GM12878 (cell line): ENCODE measurements around the gene KIAA1671. TPM values are rescaled to one million over a fixed set of nuclear protein-coding genes. Genes with fewer than 3 reads are reported as not detected.

ENCODE experiments used
- ATAC-seq: fragments of 200-7000 bp; cut with Tn5 transposase; 3 replicates; pipeline ENCODE4 v1.9.1; 2020; ENCODE audit warnings: mild to moderate bottlenecking, moderate library complexity
- BruUV-seq: library from RNA; stranded (reverse); fragments of 400-500 nt; replicated peaks from 2 replicates; lab custom pipeline; 2021; lab: Mats Ljungman, UMichigan
- CTCF ChIA-PET: fragments of 300-600 bp; sonication (Branson Sonifier 250); formaldehyde crosslinking; extraction: SDS; loops from one replicate; lab custom pipeline; 2021; ENCODE audit warnings: inconsistent platforms; lab: Yijun Ruan, JAX
- POLR2A ChIA-PET: fragments of 350-600 bp; formaldehyde crosslinking; extraction: SDS; loops from one replicate; lab custom pipeline; 2021; ENCODE audit warnings: inconsistent platforms; lab: Charles Lee
- RAD21 ChIA-PET: fragments of 300-600 bp; sonication (Branson Sonifier 250); formaldehyde crosslinking; loops from one replicate; lab custom pipeline; 2023; ENCODE audit warnings: antibody characterized with exemption; ENCODE audit not compliant: unreplicated experiment; lab: Charles Lee
- SMC1A ChIA-PET: fragments of 300-600 bp; sonication (Branson Sonifier 250); formaldehyde crosslinking; loops from one replicate; lab custom pipeline; 2023; ENCODE audit not compliant: unreplicated experiment, uncharacterized antibody; lab: Charles Lee
- DNase-seq: peaks from one replicate; pipeline ENCODE4 v3.0.0-alpha.2; 2011; ENCODE audit warnings: low read depth, low spot score
- FAIRE-seq: peaks from 3 replicates; lab custom pipeline; 2011; peaks lifted over from hg19 to GRCh38; lab: Jason Lieb, UNC
- H2AFZ ChIP-seq: 2 replicates; pipeline ENCODE4 v1.6.0; 2011; ENCODE audit warnings: low read depth, low read length, control low read depth; ENCODE audit not compliant: control insufficient read depth
- H3K27ac ChIP-seq: 2 replicates; pipeline ENCODE4 v1.5.1; 2011; ENCODE audit warnings: control low read depth; ENCODE audit not compliant: control insufficient read depth, insufficient read depth
- H3K27me3 ChIP-seq, 2 experiments: replicated peaks in 1 of 2; 2 replicates each; pipeline versions ENCODE4 v1.6.0 to v1.6.1; 2011; ENCODE audit warnings: low read length in 1 of 2; ENCODE audit not compliant: control insufficient read depth in 2 of 2, insufficient read depth in 2 of 2
- H3K36me3 ChIP-seq, 2 experiments: 2 replicates each; pipeline ENCODE4 v1.5.1; 2011; ENCODE audit warnings: low read length in 1 of 2; ENCODE audit not compliant: control insufficient read depth in 2 of 2, insufficient read depth in 2 of 2
- H3K4me1 ChIP-seq: 2 replicates; pipeline ENCODE4 v1.6.1; 2011; ENCODE audit warnings: mild to moderate bottlenecking, low read length, moderate library complexity, mixed read lengths; ENCODE audit not compliant: control insufficient read depth, insufficient read depth
- H3K4me2 ChIP-seq: 2 replicates; pipeline ENCODE4 v1.6.0; 2011; ENCODE audit warnings: control low read depth; ENCODE audit not compliant: control insufficient read depth, insufficient read depth
- H3K4me3 ChIP-seq: fragments of 200-600 bp; sonication (generic); 2 replicates; pipeline ENCODE4 v1.5.1; 2016
- H3K79me2 ChIP-seq: 2 replicates; pipeline ENCODE4 v1.6.0; 2011; ENCODE audit warnings: low read length; ENCODE audit not compliant: control insufficient read depth, insufficient read depth
- H3K9ac ChIP-seq: 2 replicates; pipeline ENCODE4 v1.8.0; 2011; ENCODE audit warnings: low read length, control low read depth, mixed read lengths; ENCODE audit not compliant: control insufficient read depth, insufficient read depth
- H3K9me3 ChIP-seq: replicated peaks from 3 replicates; pipeline ENCODE4 v1.5.1; 2011; ENCODE audit warnings: mild to moderate bottlenecking, low read length; ENCODE audit not compliant: control insufficient read depth, insufficient read depth
- H4K20me1 ChIP-seq: 2 replicates; pipeline ENCODE4 v1.6.0; 2011; ENCODE audit not compliant: control insufficient read depth, insufficient read depth
- FOXM1 ChIP-seq: IDR thresholded peaks from 2 replicates; pipeline ENCODE4 v1.6.1; 2012; ENCODE audit warnings: low read depth, mild to moderate bottlenecking, inconsistent platforms, low read length, moderate library complexity
- MEF2B ChIP-seq: fragments of 450-650 bp; IDR thresholded peaks from 2 replicates; pipeline ENCODE4 v1.6.1; 2018; ENCODE audit warnings: mild to moderate bottlenecking, moderate library complexity; ENCODE audit not compliant: partially characterized antibody, poor library complexity, severe bottlenecking
- MTA3 ChIP-seq: IDR thresholded peaks from 2 replicates; pipeline ENCODE4 v1.6.1; 2012; ENCODE audit warnings: low read length, inconsistent platforms, borderline replicate concordance
- MYB ChIP-seq: fragments of 150-350 bp; IDR thresholded peaks from 2 replicates; pipeline ENCODE4 v1.6.1; 2014; ENCODE audit warnings: mild to moderate bottlenecking, low read depth, low read length, borderline replicate concordance
- NR2F1 ChIP-seq: fragments of 450-650 bp; conservative IDR thresholded peaks from 2 replicates; pipeline ENCODE4 v1.6.1; 2017; ENCODE audit warnings: mild to moderate bottlenecking
- NRF1 ChIP-seq: conservative IDR thresholded peaks from 2 replicates; pipeline ENCODE4 v1.6.1; 2011; ENCODE audit warnings: mild to moderate bottlenecking, low read depth, low read length, improper control_type of control experiment
- ZSCAN29 ChIP-seq: fragments of 450-650 bp; IDR thresholded peaks from 2 replicates; pipeline ENCODE4 v1.6.1; 2017; ENCODE audit warnings: mild to moderate bottlenecking, moderate library complexity
- WGBS: methylation state at CpG from one replicate; pipeline ENCODE4 v1.1.6; 2016; ENCODE audit warnings: low lambda C conversion rate; ENCODE audit not compliant: insufficient replicate concordance, insufficient coverage; ENCODE audit errors: missing lambda C conversion rate; 5-methylcytosine and 5-hydroxymethylcytosine counted together
- in situ Hi-C: fragments of 300-500 bp; cut with MboI; formaldehyde crosslinking; loops from 9 replicates; pipeline ENCODE4 v1.14.3; 2018; ENCODE audit warnings: mixed read lengths
- intact Hi-C: fragments of 100-400 bp; cut with micrococcal nuclease; formaldehyde crosslinking; loops from one replicate; pipeline ENCODE4 v1.14.2; 2022; ENCODE audit not compliant: unreplicated experiment
- polyA plus RNA-seq, 11 experiments: library from polyadenylated mRNA; depleted of rRNA in 4 of 11; unstranded in 6 of 11; stranded (reverse) in 5 of 11; fragments of >200 nt; fragmentation: Nextera tagmentation in 4 of 11; fragmentation: Illumina TruSeq in 1 of 11; extraction: Ambion mirVana in 4 of 11; extraction: Trizol in 1 of 11; gene quantifications; 1 replicate in 1 of 11; 2 replicates in 10 of 11; pipeline versions ENCODE4 v1.2.1 to v1.2.3, GENCODE V29; 2011 to 2016; ENCODE audit warnings: inconsistent platforms in 2 of 11, missing spikeins in 2 of 11, low read depth in 1 of 11
- total RNA-seq, 4 experiments: library from RNA; depleted of rRNA in 3 of 4; stranded (reverse); fragments of >200 nt in 3 of 4; fragmentation: Illumina TruSeq in 1 of 4; extraction: Trizol in 1 of 4; gene quantifications; 2 replicates each; pipeline versions ENCODE4 v1.2.1 to v1.2.3, GENCODE V29; 2013 to 2021
- TF ChIP-seq, protein P1 (sequence below): fragments of 450-650 bp; IDR thresholded peaks from 2 replicates; pipeline ENCODE4 v1.6.1; 2017; ENCODE audit warnings: borderline replicate concordance
- TF ChIP-seq, protein P2 (sequence below): fragments of 450-650 bp; IDR thresholded peaks from 2 replicates; pipeline ENCODE4 v1.6.1; 2017; ENCODE audit warnings: antibody characterized with exemption, mild to moderate bottlenecking, moderate library complexity

The KIAA1671 gene
- total and polyA plus RNA-seq, 10 of the 15 experiments (the other 5 are each of a cell fraction or from before 2014, with no cell fraction given), result 0.05 to 2.7 (median 0.33) TPM

DNA sequence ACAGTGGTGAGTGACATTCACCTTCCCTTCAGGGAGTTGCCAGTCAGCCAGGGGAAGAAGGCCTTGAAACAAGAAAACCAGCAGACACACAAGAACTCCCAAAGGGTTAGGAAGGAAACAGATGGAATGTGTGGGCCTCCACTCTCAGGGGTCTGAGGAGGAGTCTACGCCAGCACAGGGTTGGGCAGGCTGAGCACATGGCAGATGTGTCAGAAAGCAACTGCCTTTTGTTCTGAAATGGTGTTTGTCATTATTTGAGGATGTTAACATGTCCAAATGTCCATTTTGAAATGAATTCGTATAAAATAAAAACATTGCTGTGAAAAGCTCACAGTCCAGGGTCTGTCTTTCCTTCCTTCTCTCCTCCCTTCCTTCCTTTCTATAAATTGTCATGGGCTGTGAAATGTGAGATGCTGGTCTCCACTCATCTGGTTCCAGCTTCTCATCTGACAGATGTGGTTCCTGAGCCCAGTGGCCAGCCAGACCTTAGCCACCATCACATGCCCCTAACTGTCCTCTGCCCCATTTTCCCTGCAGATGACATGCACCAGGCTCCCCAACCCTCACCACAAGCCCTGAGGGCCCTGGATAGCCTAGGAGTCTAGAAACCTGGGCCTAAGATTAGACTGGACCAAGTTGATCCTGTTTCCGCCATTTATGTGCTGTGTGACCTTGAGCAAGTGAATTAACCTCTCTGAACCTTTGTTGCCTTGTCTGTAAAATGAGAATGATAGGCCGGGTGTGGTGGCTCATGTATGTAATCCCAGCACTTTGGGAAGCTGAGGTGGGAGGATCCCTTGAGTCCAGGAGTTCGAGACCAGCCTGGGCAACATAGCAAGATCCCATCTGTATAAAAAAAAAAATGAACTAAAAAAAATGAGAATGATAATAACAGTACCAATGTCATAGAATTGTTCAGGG lies 190.9 kb downstream of the KIAA1671 start:
- Histone ChIP-seq H2AFZ (no peak overlapping the region), H3K27me3 (no peaks in the 10 kb centered on the region), H3K27ac (no peak overlapping the region), H4K20me1 (no peaks in the 10 kb centered on the region), H3K79me2 (no peaks in the 10 kb centered on the region), H3K9me3 (no peaks in the 10 kb centered on the region; the same call in 2 of the 3 replicates), H3K4me3 (no peak overlapping the region), H3K4me2 (no peak overlapping the region), H3K9ac (no peak overlapping the region), H3K36me3 (no peaks in the 10 kb centered on the region), H3K4me1 (no peaks in the 10 kb centered on the region)
- in situ Hi-C loops (no loop called here), intact Hi-C loops (no loop called here)
- TF ChIP-seq FOXM1 (no peak), NRF1 (no peak)
- TF ChIP-seq, protein P1, sequence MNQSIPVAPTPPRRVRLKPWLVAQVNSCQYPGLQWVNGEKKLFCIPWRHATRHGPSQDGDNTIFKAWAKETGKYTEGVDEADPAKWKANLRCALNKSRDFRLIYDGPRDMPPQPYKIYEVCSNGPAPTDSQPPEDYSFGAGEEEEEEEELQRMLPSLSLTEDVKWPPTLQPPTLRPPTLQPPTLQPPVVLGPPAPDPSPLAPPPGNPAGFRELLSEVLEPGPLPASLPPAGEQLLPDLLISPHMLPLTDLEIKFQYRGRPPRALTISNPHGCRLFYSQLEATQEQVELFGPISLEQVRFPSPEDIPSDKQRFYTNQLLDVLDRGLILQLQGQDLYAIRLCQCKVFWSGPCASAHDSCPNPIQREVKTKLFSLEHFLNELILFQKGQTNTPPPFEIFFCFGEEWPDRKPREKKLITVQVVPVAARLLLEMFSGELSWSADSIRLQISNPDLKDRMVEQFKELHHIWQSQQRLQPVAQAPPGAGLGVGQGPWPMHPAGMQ, result no peak
- ATAC-seq (no peak), DNase-seq (no peak), FAIRE-seq (no peak)
- POLR2A ChIA-PET, result no interaction called here
- no TSS peak for BruUV-seq
- WGBS, result 8% methylated on average over 5 of the region's 5 CpGs
- SMC1A ChIA-PET, result no interaction called here
- RAD21 ChIA-PET, result no interaction called here
- CTCF ChIA-PET, result no interaction called here

DNA sequence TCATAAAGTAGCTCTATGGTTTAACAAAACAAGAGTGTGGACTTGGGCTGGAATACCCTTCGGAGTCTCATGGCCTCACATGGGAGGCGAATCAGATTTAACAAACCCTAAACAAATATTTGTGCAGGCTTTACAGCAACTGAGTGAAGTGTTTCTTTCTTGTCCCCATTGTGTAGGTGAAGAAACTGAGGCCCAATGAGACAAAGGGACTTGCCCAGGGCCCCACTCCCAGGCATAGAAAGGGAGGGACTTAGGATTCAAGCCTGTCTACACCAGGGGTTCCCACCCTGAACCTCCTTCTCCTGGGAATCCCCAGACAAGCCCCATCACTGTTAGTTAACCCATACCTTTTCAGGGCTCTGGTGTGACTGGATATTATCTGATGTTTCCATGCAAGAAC lies 192.0 kb downstream of the KIAA1671 start:
- FAIRE-seq, result no peak
- in situ Hi-C loops, result no loop called here
- H3K9ac ChIP-seq, result no peak overlapping the region
- no peaks in the 10 kb centered on the region for H3K36me3 ChIP-seq
- SMC1A ChIA-PET, result no interaction called here
- POLR2A ChIA-PET, result no interaction called here
- no peaks in the 10 kb centered on the region for H3K79me2 ChIP-seq
- intact Hi-C loops, result no loop called here
- no peak overlapping the region for H3K4me2 ChIP-seq
- no peaks in the 10 kb centered on the region for H3K4me1 ChIP-seq
- RAD21 ChIA-PET, result no interaction called here
- WGBS, result 7% methylated on average over 2 of the region's 2 CpGs
- no peak for ATAC-seq
- DNase-seq, result no peak
- H3K4me3 ChIP-seq, result no peak overlapping the region
- TF ChIP-seq ZSCAN29 (no peak), MYB (no peak), MEF2B (no peak), NR2F1 (no peak), MTA3 (no peak)
- TF ChIP-seq, protein P2, sequence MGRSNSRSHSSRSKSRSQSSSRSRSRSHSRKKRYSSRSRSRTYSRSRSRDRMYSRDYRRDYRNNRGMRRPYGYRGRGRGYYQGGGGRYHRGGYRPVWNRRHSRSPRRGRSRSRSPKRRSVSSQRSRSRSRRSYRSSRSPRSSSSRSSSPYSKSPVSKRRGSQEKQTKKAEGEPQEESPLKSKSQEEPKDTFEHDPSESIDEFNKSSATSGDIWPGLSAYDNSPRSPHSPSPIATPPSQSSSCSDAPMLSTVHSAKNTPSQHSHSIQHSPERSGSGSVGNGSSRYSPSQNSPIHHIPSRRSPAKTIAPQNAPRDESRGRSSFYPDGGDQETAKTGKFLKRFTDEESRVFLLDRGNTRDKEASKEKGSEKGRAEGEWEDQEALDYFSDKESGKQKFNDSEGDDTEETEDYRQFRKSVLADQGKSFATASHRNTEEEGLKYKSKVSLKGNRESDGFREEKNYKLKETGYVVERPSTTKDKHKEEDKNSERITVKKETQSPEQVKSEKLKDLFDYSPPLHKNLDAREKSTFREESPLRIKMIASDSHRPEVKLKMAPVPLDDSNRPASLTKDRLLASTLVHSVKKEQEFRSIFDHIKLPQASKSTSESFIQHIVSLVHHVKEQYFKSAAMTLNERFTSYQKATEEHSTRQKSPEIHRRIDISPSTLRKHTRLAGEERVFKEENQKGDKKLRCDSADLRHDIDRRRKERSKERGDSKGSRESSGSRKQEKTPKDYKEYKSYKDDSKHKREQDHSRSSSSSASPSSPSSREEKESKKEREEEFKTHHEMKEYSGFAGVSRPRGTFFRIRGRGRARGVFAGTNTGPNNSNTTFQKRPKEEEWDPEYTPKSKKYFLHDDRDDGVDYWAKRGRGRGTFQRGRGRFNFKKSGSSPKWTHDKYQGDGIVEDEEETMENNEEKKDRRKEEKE, result no peak
- no peak overlapping the region for H3K27ac ChIP-seq
- H4K20me1 ChIP-seq, result no peaks in the 10 kb centered on the region
- no peaks in the 10 kb centered on the region for H3K27me3 ChIP-seq
- CTCF ChIA-PET, result no interaction called here
- H3K9me3 ChIP-seq, result no peaks in the 10 kb centered on the region; the same call in 2 of the 3 replicates
- H2AFZ ChIP-seq, result no peak overlapping the region
- BruUV-seq, result no TSS peak
